Dendritic cell treated with granulocyte-macrophage colony-stimulating factor and Interleukin-4, amounts not matched to agents 40 ng/mL and 50 ng/mL, for 4 days (primary cell): ENCODE data around the gene PEPD.
A peak's percentile ranks its signal among the peaks of the same experiment; 100 is the strongest.

Source experiments
- H3K27ac Mint-ChIP-seq: one replicate; pipeline ENCODE4 v1.8.0; 2022; ENCODE audit warnings: mild to moderate bottlenecking, mixed read lengths
- H3K27me3 Mint-ChIP-seq: one replicate; pipeline ENCODE4 v1.8.0; 2022; ENCODE audit warnings: mild to moderate bottlenecking, mixed read lengths
- H3K36me3 Mint-ChIP-seq: one replicate; pipeline ENCODE4 v1.8.0; 2022; ENCODE audit warnings: low read depth, mixed read lengths
- H3K4me1 Mint-ChIP-seq: one replicate; pipeline ENCODE4 v1.8.0; 2022; ENCODE audit warnings: low read depth, mixed read lengths
- H3K4me3 Mint-ChIP-seq: one replicate; pipeline ENCODE4 v1.8.0; 2022; ENCODE audit warnings: mild to moderate bottlenecking, moderate library complexity, mixed read lengths
- H3K9me3 Mint-ChIP-seq: one replicate; pipeline ENCODE4 v1.8.0; 2022; ENCODE audit warnings: mixed read lengths
- intact Hi-C: fragments of 100-400 bp; cut with micrococcal nuclease; formaldehyde crosslinking; loops from one replicate; pipeline ENCODE4 v1.15.0; 2022

PEPD gene

DNA sequence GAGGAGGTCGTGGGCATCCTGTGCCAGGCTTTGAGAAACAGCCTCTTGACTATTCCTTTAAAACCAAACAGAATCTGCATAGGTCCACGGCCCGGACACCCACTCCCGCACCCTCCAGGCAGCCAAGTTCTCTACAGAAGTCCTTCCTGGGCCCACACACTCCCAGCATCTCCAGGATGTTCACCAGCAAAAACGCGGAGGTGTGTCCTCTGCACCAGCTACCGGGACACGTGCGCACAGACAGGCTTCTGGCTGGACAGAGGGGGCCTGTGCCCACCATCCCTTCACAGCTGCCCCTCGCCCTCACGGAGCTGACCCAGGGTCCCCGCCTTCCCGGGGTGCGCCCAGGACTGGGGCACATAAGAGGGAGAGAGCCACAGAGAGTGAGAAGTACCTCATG is 103.8 kb downstream of the PEPD start:
- intact Hi-C loops, result no loop called here
- no peak overlapping the region for H3K4me3 Mint-ChIP-seq
- H3K9me3 Mint-ChIP-seq, result no peaks in the 10 kb centered on the region
- H3K27me3 Mint-ChIP-seq, result no peaks in the 10 kb centered on the region
- peaks cover 5% of the 10 kb centered on the region for H3K36me3 Mint-ChIP-seq
- no peak overlapping the region for H3K27ac Mint-ChIP-seq
- H3K4me1 Mint-ChIP-seq, result peaks cover 18% of the 10 kb centered on the region

DNA sequence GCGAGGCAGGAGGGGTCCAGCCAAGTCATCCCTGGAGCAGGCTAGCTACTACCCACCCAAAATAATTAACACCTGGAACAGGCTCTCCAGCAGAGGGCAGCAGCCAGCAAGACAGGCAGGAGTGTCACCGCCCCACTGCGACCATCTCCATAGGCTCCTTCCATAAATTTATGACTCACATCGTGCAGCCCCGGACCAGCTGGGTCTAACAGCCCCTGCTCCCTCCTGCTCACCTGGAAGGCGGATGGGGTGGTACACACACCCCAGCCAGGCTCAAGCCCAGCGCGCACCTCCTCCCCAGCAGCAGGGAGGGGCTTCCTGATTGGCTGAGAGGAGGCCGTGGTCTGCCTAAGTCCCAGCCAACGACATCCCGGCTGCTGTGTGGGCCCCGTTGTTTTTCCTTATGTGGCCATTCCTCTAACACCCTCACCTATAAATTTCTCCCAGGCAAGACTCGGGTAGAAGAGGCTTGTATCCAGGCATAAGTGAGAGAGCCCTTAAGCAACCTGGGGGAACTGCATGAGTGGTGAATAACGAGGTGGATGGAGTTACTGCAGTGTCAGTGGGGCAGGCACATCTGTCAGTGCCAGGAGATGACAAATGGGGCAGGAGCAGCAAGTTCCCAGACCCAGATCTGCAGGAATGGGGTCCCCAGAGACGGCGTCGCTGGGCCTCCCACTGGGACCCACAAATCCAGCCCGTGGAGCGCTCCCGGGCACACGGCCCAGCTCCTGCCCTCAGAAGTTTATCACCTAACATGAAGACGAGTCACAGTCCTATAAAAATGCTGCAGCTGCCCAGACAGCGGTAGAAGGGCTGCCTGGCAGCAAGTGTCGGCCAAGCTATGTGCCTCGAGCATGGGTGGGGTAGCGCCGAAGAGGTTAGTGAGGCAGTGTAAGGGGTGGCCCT is 105.0 kb downstream of the PEPD start:
- no peaks in the 10 kb centered on the region for H3K27me3 Mint-ChIP-seq
- H3K9me3 Mint-ChIP-seq, result no peaks in the 10 kb centered on the region
- no peak overlapping the region for H3K27ac Mint-ChIP-seq
- peak overlapping the region; percentile 51 for H3K4me3 Mint-ChIP-seq
- intact Hi-C loops, result no loop called here
- H3K36me3 Mint-ChIP-seq, result peaks cover 15% of the 10 kb centered on the region
- H3K4me1 Mint-ChIP-seq, result peaks cover 20% of the 10 kb centered on the region

DNA sequence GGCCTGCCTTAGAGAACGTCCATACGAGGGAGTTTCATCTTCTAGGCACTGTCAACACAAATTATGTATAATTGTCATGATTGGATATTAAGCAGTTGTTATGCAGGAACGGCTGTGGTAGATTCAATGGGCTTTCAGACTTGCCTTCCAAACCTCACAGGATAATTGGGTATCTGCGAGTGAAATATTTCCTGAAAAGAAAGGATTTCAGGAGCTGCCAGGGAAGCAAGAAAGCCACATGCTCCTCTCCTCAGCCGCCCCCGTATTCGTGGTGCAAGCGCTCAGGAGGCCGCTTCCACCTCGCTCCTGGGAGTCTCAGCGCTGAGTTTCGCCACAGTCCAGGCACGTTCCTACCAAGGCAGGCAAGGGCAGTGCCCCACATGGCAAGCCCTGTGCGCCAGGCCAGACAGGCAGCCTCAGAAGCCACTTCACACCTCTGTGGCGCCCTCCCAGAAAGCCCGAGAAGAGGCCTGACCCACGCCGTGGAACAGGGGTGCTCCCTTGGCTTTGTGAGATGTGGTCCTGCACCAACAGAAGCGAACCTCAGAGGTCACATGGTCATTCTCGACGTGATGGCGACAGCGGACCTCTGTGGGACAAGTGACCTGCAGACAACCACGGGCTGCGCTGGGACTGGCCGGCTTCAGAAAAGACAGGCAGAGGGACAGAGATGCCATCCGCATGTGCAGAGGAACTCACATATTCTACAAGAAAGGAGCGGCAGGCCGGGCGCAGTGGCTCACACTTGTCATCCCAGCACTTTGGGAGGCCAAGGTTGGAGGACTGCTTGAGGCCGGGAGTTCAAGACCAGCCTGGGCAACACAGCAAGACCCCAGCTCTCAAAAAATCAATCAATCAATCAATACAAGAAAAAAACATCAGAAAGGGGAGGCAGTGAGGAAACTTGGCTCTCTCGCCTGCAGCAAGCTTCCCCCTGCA is 106.7 kb downstream of the PEPD start:
- Mint-ChIP-seq H3K27me3 (no peaks in the 10 kb centered on the region), H3K4me1 (peaks cover 20% of the 10 kb centered on the region), H3K27ac (no peak overlapping the region), H3K9me3 (no peaks in the 10 kb centered on the region), H3K36me3 (peaks cover 31% of the 10 kb centered on the region), H3K4me3 (no peak overlapping the region)
- intact Hi-C loops, result no loop called here

DNA sequence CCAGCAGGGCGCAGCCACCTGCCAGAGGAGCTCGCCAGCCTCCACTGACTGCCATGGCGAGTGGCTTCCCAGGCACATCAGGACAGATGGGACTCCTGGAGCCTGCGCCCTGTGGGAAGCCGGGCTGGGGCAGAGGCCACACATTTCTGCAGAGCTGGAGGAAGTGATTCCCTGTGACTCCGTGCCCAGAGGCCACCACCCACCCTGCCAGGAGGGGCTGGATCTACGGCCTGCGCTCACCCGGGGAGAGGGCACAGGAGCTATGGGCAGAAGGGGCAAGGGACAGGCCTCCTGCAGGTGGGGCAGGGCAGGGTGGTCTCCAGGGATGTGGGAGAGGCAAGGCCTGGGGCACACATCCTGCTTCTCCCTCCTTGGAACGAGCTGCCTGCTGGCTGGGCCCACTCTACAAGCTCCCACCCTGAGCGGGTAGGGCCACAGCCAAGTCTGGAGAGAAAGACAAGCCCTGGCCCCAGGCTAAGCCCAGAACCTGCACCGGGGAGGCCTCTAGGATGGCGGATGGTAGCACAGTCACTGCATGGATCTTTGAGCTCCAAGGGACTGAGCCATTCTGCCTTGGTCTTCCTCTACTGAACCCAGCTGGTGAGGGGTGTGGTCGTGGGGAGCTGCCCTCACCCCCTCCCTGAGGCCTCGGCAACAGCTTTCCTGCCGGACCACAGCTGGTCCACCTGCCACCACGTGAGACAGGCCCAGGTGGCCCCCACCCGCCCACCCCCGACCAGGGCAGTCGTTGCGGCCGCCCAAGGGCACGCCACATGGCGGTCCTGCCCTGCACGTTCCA is 107.5 kb downstream of the PEPD start:
- no peak overlapping the region for H3K4me3 Mint-ChIP-seq
- H3K9me3 Mint-ChIP-seq, result no peaks in the 10 kb centered on the region
- no peaks in the 10 kb centered on the region for H3K27me3 Mint-ChIP-seq
- peaks cover 20% of the 10 kb centered on the region for H3K4me1 Mint-ChIP-seq
- no peak overlapping the region for H3K27ac Mint-ChIP-seq
- peaks cover 36% of the 10 kb centered on the region for H3K36me3 Mint-ChIP-seq
- intact Hi-C loops, result no loop called here

DNA sequence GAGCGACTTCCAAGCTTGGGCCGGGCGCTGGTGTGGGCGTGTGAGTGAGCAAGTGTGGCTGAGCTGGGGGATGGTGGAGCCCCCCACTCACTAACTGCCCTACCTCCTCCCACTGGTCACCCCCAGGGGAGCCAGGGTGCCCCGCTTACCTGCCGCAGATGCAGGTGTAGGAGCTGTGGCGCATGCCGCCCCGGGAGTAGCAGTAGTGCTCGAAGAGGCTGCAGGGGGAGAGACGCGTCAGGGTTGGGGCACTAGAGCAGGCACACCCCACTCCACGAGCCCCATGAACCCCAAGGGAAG is 108.2 kb downstream of the PEPD start:
- Mint-ChIP-seq H3K4me1 (peaks cover 21% of the 10 kb centered on the region), H3K36me3 (peaks cover 36% of the 10 kb centered on the region), H3K9me3 (no peaks in the 10 kb centered on the region), H3K27me3 (no peaks in the 10 kb centered on the region), H3K4me3 (no peak overlapping the region), H3K27ac (no peak overlapping the region)
- intact Hi-C loops, result no loop called here

DNA sequence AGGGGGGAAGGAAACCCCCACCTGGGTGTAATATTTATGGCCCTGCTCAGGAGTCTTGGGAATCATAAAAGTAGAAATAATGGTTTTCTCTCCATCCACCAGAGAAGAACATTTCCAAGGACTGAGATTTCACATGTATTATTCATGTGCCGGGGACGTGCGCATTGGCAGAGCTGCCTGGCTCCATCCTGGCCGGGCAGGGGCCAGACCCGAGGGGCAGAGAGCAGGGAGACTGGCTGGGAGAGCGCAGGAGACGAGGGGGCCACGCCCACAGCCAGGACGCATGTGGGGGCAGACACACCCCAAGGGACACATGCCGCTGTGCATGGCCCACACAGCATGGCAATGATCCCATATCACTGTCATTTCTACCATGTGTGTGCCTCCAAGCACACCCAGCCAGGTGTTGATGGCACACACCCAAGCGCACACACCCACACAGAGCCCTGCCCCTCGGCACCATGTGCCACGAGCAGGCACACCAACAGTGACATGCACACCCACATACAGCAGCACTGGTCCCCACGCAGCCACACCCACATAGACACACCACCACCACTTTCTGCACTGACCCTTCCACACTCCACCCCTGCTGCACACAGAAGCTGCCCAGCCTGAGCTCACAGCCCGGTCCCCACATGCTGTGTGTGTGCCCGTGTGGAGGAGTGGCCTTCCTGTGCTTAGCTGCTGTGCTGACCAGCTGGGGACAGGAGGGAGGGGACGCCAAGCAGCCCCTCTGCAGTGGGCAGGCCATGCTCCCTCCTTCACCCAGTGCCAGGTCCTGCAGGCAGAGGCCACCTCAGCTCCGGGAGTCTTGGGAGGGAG is 108.8 kb downstream of the PEPD start:
- no peaks in the 10 kb centered on the region for H3K9me3 Mint-ChIP-seq
- no peaks in the 10 kb centered on the region for H3K27me3 Mint-ChIP-seq
- H3K4me3 Mint-ChIP-seq, result no peak overlapping the region
- peaks cover 40% of the 10 kb centered on the region for H3K36me3 Mint-ChIP-seq
- peaks cover 27% of the 10 kb centered on the region for H3K4me1 Mint-ChIP-seq
- intact Hi-C loops, result no loop called here
- no peak overlapping the region for H3K27ac Mint-ChIP-seq

DNA sequence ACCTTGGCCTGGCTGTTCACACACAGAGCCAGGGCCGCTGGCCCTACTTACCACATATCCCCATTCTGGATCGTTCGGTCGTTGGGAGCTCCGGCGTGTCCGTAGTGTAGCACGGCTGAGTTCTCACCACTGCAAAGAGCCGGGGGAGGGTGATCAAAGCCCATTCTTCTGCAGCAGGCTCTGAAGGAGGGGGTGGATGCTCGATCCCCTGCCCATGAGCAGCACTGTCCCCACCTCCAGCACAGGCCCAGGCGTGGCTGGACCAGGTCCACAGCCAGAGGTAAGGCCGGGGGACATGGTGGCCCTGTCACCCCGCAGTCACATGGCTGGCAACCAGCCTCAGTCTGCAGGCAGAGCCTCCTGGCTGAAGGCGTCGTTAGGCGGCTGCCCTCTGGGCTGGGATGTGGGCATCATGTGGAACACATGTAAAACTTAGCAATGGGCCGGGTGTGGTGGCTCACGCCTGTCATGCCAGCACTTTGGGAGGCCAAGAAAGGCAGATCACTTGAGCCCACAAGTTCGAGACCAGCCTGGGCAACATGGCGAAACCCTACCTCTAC is 109.9 kb downstream of the PEPD start:
- Mint-ChIP-seq H3K9me3 (no peaks in the 10 kb centered on the region), H3K36me3 (peaks cover 42% of the 10 kb centered on the region), H3K4me1 (peaks cover 37% of the 10 kb centered on the region), H3K27ac (no peak overlapping the region), H3K4me3 (no peak overlapping the region), H3K27me3 (no peaks in the 10 kb centered on the region)
- intact Hi-C loops, result no loop called here

DNA sequence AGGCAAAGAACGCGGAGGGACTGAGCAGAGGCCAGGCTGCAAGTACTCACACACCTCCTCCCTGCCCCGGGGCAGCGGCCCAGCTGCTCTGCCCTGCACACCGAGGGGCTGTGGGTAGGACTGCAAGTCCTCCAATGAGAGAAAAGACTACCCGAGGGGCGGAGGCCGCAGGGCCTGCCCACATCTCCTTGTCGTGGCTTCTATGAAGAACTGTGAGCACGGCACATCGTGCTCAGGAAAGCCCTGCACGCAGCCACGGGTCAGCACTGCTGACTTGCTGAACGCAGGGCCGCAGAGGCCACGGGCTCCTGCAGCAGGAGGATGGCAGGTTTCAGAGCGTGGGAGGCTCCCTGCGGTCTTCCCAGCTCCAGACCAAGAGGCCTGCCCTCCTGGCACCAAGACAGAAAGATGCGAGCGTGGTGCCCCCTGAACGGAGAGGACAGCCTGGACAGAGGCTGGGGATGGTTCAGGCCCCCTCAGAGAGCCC is 110.6 kb downstream of the PEPD start:
- Mint-ChIP-seq H3K9me3 (no peaks in the 10 kb centered on the region), H3K27ac (no peak overlapping the region), H3K4me3 (no peak overlapping the region), H3K36me3 (peaks cover 47% of the 10 kb centered on the region), H3K27me3 (no peaks in the 10 kb centered on the region), H3K4me1 (peaks cover 38% of the 10 kb centered on the region)
- intact Hi-C loops, result no loop called here

DNA sequence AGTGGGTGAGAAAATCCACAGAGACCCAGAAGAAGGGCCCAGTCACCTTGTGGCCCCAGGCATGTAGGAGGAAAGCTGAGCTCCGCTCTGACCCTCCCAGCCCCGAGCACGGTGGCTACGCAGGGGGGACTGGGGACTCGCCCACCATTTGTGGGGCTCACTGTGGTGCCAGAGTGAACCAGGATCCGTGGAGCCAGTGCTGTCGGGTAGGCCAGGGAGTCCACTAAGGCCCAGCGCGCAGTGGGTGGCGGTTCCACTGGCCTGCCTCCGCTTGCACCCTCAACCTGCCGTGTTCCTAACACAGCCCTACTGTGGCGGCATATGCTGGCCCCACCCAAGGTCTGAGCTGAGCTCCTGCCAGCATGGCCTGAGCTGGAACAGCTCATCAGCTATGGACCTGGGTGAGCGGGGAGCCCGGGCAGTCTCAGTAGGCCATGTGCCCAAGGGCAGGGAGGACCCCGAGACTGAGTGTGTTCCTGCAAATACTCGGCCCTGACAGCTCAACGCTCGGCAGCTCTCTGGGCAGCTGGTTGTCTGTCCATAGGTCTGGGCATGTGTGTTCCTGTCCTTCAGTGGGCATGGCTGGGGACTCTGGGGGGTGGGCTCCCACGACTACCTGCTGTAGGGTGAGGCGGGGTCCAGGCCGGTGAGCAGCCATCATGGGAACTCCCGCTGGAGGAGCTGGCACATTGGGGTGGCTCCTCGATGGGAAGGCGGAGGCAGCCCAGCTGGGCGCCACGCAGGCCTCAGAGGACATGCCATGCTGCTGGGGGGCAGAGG is 111.5 kb downstream of the PEPD start:
- intact Hi-C loops, result loop anchor here (5.0 kb wide), 1 partner anchor 108 kb away; the partner anchor contains the start of gene CEBPA
- Mint-ChIP-seq H3K9me3 (no peaks in the 10 kb centered on the region), H3K27me3 (no peaks in the 10 kb centered on the region), H3K27ac (no peak overlapping the region), H3K4me3 (no peak overlapping the region), H3K36me3 (peaks cover 53% of the 10 kb centered on the region), H3K4me1 (peaks cover 46% of the 10 kb centered on the region)

DNA sequence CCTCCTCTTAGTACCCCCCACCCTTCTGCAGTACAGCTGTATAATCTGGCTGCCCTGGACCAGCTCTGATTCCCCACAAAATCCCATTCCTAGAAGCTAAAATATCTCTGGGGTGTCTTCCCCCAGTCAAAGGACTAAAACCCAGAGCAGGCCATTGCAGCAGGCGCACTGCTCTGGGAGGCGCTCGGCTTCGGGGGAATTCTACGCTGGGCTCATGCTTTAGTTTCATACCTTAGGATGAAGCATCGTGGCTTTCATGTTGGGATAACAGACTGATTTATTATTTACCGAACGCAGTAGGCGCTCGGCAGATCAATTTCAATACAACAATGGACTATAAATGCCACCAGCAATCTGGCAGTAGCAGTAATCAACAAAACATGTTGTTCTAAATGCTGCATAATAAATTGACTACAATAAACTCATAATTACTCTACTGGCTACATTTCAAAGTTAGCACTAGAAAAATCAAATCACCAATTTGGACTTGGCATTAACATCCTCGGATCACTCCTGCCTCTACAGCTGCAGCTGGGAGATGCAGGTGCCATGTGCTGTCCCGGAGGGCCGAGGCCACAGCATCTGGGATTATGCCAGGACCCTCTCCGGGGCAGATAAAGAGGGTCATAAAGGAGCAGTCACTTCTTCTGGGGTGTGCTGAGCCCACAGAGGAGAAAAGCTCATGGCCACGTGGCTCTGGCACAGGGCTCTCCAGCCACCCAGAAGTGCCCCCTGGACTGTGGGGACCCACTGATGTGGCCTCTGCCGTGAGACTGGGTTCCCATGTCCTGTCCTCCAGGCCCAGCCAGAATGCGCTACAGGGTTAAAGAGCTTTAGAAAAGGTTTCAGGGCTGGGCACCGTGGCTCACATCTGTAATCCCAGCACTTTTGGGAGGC is 112.8 kb downstream of the PEPD start:
- intact Hi-C loops, result loop anchor here (5.0 kb wide), 1 partner anchor 106 kb away; the partner anchor contains the start of gene CEBPA
- Mint-ChIP-seq H3K27me3 (no peaks in the 10 kb centered on the region), H3K4me1 (peaks cover 55% of the 10 kb centered on the region), H3K27ac (no peak overlapping the region), H3K4me3 (no peak overlapping the region), H3K36me3 (peaks cover 53% of the 10 kb centered on the region), H3K9me3 (no peaks in the 10 kb centered on the region)

DNA sequence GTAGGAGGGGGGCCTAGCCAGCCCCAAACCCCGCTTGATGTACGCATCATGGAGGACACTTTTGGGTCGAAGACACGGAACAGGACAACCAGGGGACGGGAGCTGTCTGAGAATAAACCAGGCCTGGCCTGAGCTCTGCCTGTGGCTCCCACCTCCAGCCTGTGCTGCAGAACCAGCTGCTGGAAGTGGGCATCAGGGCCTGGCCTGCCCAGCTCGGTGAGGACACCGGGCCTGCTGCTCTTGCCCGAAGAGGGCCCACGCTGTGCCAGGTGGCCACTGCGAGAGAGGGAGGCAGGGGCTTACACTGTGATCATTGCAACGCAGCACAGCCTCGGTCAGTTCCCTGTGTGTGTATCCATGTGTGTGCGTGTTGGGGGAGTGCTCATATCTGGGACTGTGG is 113.5 kb downstream of the PEPD start:
- peak overlapping the region; percentile 91 for H3K27ac Mint-ChIP-seq
- no peaks in the 10 kb centered on the region for H3K27me3 Mint-ChIP-seq
- intact Hi-C loops, result loop anchor here (5.0 kb wide), 1 partner anchor 106 kb away; the partner anchor contains the start of gene CEBPA
- H3K9me3 Mint-ChIP-seq, result no peaks in the 10 kb centered on the region
- no peak overlapping the region for H3K4me3 Mint-ChIP-seq
- peaks cover 59% of the 10 kb centered on the region for H3K4me1 Mint-ChIP-seq
- peaks cover 52% of the 10 kb centered on the region for H3K36me3 Mint-ChIP-seq
